ENCODE measurements around the gene PRR5L.

Gene PRR5L

DNA sequence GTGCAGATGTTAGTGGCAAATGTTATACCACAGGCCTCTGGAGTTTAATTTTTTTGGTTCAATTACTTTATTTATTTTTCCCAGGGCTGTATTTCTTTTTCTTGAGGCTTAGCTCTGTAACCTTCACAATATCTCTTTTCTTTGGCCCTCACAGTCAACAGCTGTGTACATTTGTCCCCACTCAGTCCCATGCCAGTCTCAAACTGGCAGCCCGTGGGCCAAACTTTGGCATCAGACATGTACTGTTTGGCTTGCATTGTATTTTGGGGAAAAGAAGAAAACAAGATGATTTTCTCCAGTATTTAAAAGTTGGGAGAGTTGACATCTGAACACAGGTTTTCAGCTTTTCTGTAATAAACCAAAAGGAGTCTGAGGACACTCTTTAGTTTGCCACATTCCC lies 87.1 kb downstream of the PRR5L start:
- no peak overlapping the region for H3K4me3 ChIP-seq (ENCODE audit: low read depth, low read length)
- TF ChIP-seq, protein P1, sequence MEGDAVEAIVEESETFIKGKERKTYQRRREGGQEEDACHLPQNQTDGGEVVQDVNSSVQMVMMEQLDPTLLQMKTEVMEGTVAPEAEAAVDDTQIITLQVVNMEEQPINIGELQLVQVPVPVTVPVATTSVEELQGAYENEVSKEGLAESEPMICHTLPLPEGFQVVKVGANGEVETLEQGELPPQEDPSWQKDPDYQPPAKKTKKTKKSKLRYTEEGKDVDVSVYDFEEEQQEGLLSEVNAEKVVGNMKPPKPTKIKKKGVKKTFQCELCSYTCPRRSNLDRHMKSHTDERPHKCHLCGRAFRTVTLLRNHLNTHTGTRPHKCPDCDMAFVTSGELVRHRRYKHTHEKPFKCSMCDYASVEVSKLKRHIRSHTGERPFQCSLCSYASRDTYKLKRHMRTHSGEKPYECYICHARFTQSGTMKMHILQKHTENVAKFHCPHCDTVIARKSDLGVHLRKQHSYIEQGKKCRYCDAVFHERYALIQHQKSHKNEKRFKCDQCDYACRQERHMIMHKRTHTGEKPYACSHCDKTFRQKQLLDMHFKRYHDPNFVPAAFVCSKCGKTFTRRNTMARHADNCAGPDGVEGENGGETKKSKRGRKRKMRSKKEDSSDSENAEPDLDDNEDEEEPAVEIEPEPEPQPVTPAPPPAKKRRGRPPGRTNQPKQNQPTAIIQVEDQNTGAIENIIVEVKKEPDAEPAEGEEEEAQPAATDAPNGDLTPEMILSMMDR (IDR thresholded peaks at IDR 0.05) = no peak
- H3K36me3 ChIP-seq (ENCODE audit: control insufficient read depth, insufficient read depth, low read length) = no peaks in the 10 kb centered on the region
- no peak overlapping the region for H2AFZ ChIP-seq
- no peak overlapping the region for H3K27ac ChIP-seq
- H3K4me2 ChIP-seq (ENCODE audit: low read length) = no peak overlapping the region
- H3K9me3 ChIP-seq (ENCODE audit: control insufficient read depth, low read length) = no peaks in the 10 kb centered on the region
- no peaks in the 10 kb centered on the region for H3K27me3 ChIP-seq (ENCODE audit: control insufficient read depth, insufficient read depth, low read length)
- no peaks in the 10 kb centered on the region for H3K4me1 ChIP-seq
- no peaks in the 10 kb centered on the region for H3K79me2 ChIP-seq
- H3K9ac ChIP-seq = no peak overlapping the region

- TF ChIP-seq, protein P1 (IDR thresholded peaks at IDR 0.05) = no peak
- Histone ChIP-seq H3K27ac (no peak overlapping the region), H3K4me3 (ENCODE audit: low read depth, low read length) (no peak overlapping the region)
These were observed 89.3 kb downstream of the PRR5L start for GRCh38 chr11:36385121-36385970.

GRCh38 chr11:36386411-36386810 lies 90.3 kb downstream of the PRR5L start:
- TF ChIP-seq, protein P1 (IDR thresholded peaks at IDR 0.05) = no peak
- H2AFZ ChIP-seq = no peak overlapping the region
- no peaks in the 10 kb centered on the region for H3K4me1 ChIP-seq
- no peaks in the 10 kb centered on the region for H3K9me3 ChIP-seq (ENCODE audit: control insufficient read depth, low read length)
- H3K9ac ChIP-seq = no peak overlapping the region
- H3K4me3 ChIP-seq (ENCODE audit: low read depth, low read length) = no peak overlapping the region
- H3K4me2 ChIP-seq (ENCODE audit: low read length) = no peak overlapping the region
- no peak overlapping the region for H3K27ac ChIP-seq
- no peaks in the 10 kb centered on the region for H3K36me3 ChIP-seq (ENCODE audit: control insufficient read depth, insufficient read depth, low read length)
- no peaks in the 10 kb centered on the region for H3K27me3 ChIP-seq (ENCODE audit: control insufficient read depth, insufficient read depth, low read length)
- no peaks in the 10 kb centered on the region for H3K79me2 ChIP-seq

More at GRCh38 chr11:36385121-36385970, 89.3 kb downstream of the PRR5L start:
- H3K27me3 ChIP-seq (ENCODE audit: control insufficient read depth, insufficient read depth, low read length) = no peaks in the 10 kb centered on the region
- no peaks in the 10 kb centered on the region for H3K9me3 ChIP-seq (ENCODE audit: control insufficient read depth, low read length)
- H3K36me3 ChIP-seq (ENCODE audit: control insufficient read depth, insufficient read depth, low read length) = no peaks in the 10 kb centered on the region
- no peaks in the 10 kb centered on the region for H3K79me2 ChIP-seq
- H3K4me2 ChIP-seq (ENCODE audit: low read length) = no peak overlapping the region
- no peaks in the 10 kb centered on the region for H3K4me1 ChIP-seq
- no peak overlapping the region for H3K9ac ChIP-seq
- H2AFZ ChIP-seq = no peak overlapping the region

- no peaks in the 10 kb centered on the region for H3K9me3 ChIP-seq (ENCODE audit: control insufficient read depth, low read length)
- no peak overlapping the region for H2AFZ ChIP-seq
- no peak overlapping the region for H3K4me2 ChIP-seq (ENCODE audit: low read length)
These were observed 92.0 kb downstream of the PRR5L start for GRCh38 chr11:36388071-36388470.

More at GRCh38 chr11:36388071-36388470, 92.0 kb downstream of the PRR5L start:
- TF ChIP-seq, protein P1 (IDR thresholded peaks at IDR 0.05) = no peak
- Histone ChIP-seq H3K4me1 (no peaks in the 10 kb centered on the region), H3K27me3 (ENCODE audit: control insufficient read depth, insufficient read depth, low read length) (no peaks in the 10 kb centered on the region), H3K9ac (no peak overlapping the region), H3K36me3 (ENCODE audit: control insufficient read depth, insufficient read depth, low read length) (no peaks in the 10 kb centered on the region), H3K79me2 (no peaks in the 10 kb centered on the region), H3K4me3 (ENCODE audit: low read depth, low read length) (no peak overlapping the region), H3K27ac (no peak overlapping the region)
